Activated effector memory CD4-positive, alpha-beta T cell treated with anti-CD3 and anti-CD28 coated beads, Interleukin-2, amount 50 U/mL, for 16 hours (primary cell): ENCODE data around the gene BTBD1.

Experiments
- DNase-seq: peaks from one replicate; pipeline ENCODE4 v3.0.0-alpha.2; 2020

The BTBD1 gene

DNA sequence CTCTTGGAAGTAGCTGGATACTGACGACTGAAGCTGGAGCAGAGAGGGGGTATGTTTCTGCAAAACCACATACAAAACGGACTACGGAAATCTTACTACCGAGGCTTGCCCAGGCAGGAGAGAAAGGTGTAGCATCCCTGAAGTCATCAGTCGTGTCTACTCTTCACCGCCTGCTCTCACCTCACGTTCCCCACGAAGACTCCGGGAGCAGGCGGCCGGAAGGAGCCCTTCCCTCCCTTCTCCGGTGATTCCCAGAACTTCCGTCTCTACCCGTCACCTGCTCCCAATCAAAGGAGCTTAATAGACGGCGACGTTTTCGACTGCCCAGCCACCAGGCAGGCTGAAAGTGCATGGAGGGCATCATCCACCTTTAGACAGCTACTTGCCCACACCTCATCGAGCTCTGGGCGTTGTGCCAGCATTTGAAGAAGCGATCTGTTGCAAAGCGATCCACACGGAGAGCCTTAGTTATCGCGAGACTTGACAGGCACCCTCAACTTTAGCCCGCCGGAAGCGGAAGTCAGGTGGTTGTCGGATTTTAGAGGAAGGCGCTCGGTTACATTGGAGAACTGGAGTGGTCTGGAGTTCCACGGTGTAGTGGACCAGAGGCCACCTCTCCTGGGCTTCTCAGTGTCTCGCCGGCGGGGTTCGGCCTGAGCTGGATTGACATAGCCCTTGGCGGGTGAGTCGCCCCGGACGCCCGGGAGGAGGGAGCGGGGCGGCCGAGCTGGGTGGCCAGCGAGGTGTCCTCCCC is 81.2 kb downstream of the BTBD1 start, which contains the start of gene RAMAC:
Gene RAMAC, plus strand, starts transcription at position 523 of the 754 bp plus-strand sequence. CDS start 2,809 bp downstream, outside the sequence.
- peak; percentile 97 for DNase-seq

DNA sequence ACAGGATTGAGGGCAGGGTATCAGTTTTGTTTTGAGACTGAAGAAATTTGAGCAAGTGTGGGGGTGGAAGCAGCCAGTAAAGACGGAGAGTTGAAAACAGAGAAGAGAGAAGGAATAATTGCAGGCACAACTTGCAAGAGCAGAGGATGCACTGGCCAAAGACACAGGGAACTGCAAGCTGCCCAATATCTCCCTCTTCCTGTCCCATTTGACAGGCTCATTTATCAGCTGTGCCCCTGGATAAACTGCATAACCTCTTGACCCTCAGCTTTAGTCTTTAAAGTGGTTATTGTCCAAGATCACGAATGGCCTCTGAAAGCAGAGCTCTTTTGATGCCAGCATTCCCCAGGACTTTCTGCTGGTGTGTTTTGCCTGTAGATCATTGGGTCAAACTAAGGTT is 86.1 kb downstream of the BTBD1 start:
- DNase-seq = no peak

DNA sequence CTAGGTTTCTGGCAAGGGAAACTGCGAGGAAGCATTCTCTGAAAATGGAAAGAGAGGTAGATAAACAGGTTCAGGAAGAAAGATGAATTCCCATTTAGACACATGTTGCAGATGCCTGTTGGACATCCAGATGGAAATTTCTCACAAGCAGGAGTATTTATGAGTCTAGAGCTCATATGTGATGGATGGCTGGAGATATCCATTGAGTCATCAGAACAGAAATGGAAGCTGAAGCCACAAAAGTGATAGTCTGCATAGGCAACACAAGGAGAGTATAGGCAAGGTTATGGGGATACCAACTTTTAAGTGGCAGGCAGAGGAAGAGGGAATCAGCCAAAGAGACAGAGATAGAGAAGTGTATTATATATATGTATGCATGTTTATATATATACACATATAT is 87.3 kb downstream of the BTBD1 start:
- DNase-seq = no peak

GRCh38 chr15:82978438-82978837 is 88.6 kb downstream of the BTBD1 start:
- no peak for DNase-seq

GRCh38 chr15:82977076-82977475 is 90.0 kb downstream of the BTBD1 start:
- no peak for DNase-seq

GRCh38 chr15:82972990-82973389 is 94.1 kb downstream of the BTBD1 start:
- no peak for DNase-seq

- no peak for DNase-seq
These were observed 95.7 kb downstream of the BTBD1 start for GRCh38 chr15:82971218-82971984.

GRCh38 chr15:82970696-82971095 is 96.4 kb downstream of the BTBD1 start:
- no peak for DNase-seq

DNA sequence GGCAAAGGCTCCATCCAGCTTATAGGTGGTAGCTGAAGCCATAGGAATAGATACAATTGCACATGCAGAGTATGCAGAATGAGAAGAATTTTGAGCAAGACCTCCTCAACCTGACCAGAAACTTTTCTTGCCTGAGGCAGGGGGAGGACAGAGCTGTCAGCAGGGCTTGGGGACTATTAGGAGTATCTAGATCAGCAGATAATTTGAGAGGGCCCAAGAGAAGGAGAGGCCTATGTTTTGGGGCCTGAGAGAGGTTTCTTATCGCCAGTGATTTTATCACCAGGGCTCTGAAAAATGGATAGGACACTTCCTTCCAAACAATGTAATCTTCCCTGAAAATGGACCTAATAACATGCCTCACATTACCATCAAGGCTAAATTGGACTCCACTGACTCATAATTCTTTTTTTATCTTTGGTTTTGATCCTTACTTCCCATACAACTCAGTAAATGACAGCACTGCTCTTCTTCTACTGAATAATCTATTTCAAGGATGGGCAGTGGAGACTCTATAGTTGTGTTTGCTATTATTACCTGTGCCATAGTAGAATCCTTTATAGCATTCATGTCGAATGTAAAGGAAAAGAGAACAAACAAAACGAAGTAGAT is 96.9 kb downstream of the BTBD1 start:
- no peak for DNase-seq

GRCh38 chr15:82969353-82969752 is 97.7 kb downstream of the BTBD1 start:
- no peak for DNase-seq

GRCh38 chr15:82968066-82968465 is 99.0 kb downstream of the BTBD1 start:
- DNase-seq = no peak

- no peak for DNase-seq
These were observed 100.4 kb downstream of the BTBD1 start for GRCh38 chr15:82966671-82967071.
